ENCODE data around the gene ARHGEF1.
"Not testable (repeated sequence)": the region's sequence is repeated elsewhere in the genome, so short reads cannot be mapped to it uniquely, and the experiment has no call there.

Gene ARHGEF1

GRCh38 chr19:41939209-41939608 lies 56.2 kb downstream of the ARHGEF1 start:
- H3K27ac ChIP-seq (ENCODE audit: low read depth, low read length); H3K4me3 ChIP-seq (ENCODE audit: low read depth in 1 of 2, low read length in 2 of 2); H3K9ac ChIP-seq (ENCODE audit: low read depth in 1 of 2, low read length in 2 of 2); H3K9me3 ChIP-seq (ENCODE audit: control insufficient read depth in 1 of 2, low read length in 2 of 2); H3K36me3 ChIP-seq (ENCODE audit: control insufficient read depth in 1 of 2, insufficient read depth in 2 of 2, low read length in 2 of 2): not testable (repeated sequence)
- peaks cover 0 to 13% of the 10 kb centered on the region in 2 donors for H3K4me1 ChIP-seq (ENCODE audit: control insufficient read depth in 1 of 2, insufficient read depth in 2 of 2, low read length in 2 of 2)
- peaks cover 19 to 25% of the 10 kb centered on the region in 2 donors for H3K27me3 ChIP-seq (ENCODE audit: control insufficient read depth in 1 of 2, insufficient read depth in 2 of 2, low read length in 2 of 2)

GRCh38 chr19:41939861-41940730 lies 57.1 kb downstream of the ARHGEF1 start:
- Histone ChIP-seq H3K27ac (ENCODE audit: low read depth, low read length) (no peak overlapping the region), H3K27me3 (ENCODE audit: control insufficient read depth in 1 of 2, insufficient read depth in 2 of 2, low read length in 2 of 2) (peaks cover 16 to 23% of the 10 kb centered on the region in 2 donors)

GRCh38 chr19:41940731-41941409 lies 57.9 kb downstream of the ARHGEF1 start:
- Histone ChIP-seq H3K27me3 (ENCODE audit: control insufficient read depth in 1 of 2, insufficient read depth in 2 of 2, low read length in 2 of 2) (peaks cover 12 to 18% of the 10 kb centered on the region in 2 donors), H3K4me1 (ENCODE audit: control insufficient read depth in 1 of 2, insufficient read depth in 2 of 2, low read length in 2 of 2) (peaks cover 0 to 18% of the 10 kb centered on the region in 2 donors), H3K9me3 (ENCODE audit: control insufficient read depth in 1 of 2, low read length in 2 of 2) (no peaks in the 10 kb centered on the region), H3K27ac (ENCODE audit: low read depth, low read length) (no peak overlapping the region), H3K4me3 (ENCODE audit: low read depth in 1 of 2, low read length in 2 of 2) (peak overlapping the region; percentile 67 to 69), H3K36me3 (ENCODE audit: control insufficient read depth in 1 of 2, insufficient read depth in 2 of 2, low read length in 2 of 2) (no peaks in the 10 kb centered on the region), H3K9ac (ENCODE audit: low read depth in 1 of 2, low read length in 2 of 2) (peak overlapping the region; percentile 47 to 48)

More at GRCh38 chr19:41939861-41940730, 57.1 kb downstream of the ARHGEF1 start:
- peak overlapping the region; percentile 48 to 51 for H3K9ac ChIP-seq (ENCODE audit: low read depth in 1 of 2, low read length in 2 of 2)
- peak overlapping the region; percentile 67 to 69 for H3K4me3 ChIP-seq (ENCODE audit: low read depth in 1 of 2, low read length in 2 of 2)
- H3K4me1 ChIP-seq (ENCODE audit: control insufficient read depth in 1 of 2, insufficient read depth in 2 of 2, low read length in 2 of 2), result peaks cover 0 to 11% of the 10 kb centered on the region in 2 donors
- no peaks in the 10 kb centered on the region for H3K9me3 ChIP-seq (ENCODE audit: control insufficient read depth in 1 of 2, low read length in 2 of 2)
- no peaks in the 10 kb centered on the region for H3K36me3 ChIP-seq (ENCODE audit: control insufficient read depth in 1 of 2, insufficient read depth in 2 of 2, low read length in 2 of 2)

- Histone ChIP-seq H3K9me3 (ENCODE audit: control insufficient read depth in 1 of 2, low read length in 2 of 2) (no peaks in the 10 kb centered on the region), H3K36me3 (ENCODE audit: control insufficient read depth in 1 of 2, insufficient read depth in 2 of 2, low read length in 2 of 2) (no peaks in the 10 kb centered on the region), H3K4me3 (ENCODE audit: low read depth in 1 of 2, low read length in 2 of 2) (no peak overlapping the region), H3K9ac (ENCODE audit: low read depth in 1 of 2, low read length in 2 of 2) (no peak overlapping the region), H3K27me3 (ENCODE audit: control insufficient read depth in 1 of 2, insufficient read depth in 2 of 2, low read length in 2 of 2) (peaks cover 5 to 10% of the 10 kb centered on the region in 2 donors), H3K4me1 (ENCODE audit: control insufficient read depth in 1 of 2, insufficient read depth in 2 of 2, low read length in 2 of 2) (peaks cover 3 to 11% of the 10 kb centered on the region in 2 donors), H3K27ac (ENCODE audit: low read depth, low read length) (no peak overlapping the region)
Measured at GRCh38 chr19:41941410-41942202, 58.6 kb downstream of the ARHGEF1 start.

- H3K9ac ChIP-seq (ENCODE audit: low read depth in 1 of 2, low read length in 2 of 2), result no peak overlapping the region
- H3K27me3 ChIP-seq (ENCODE audit: control insufficient read depth in 1 of 2, insufficient read depth in 2 of 2, low read length in 2 of 2), result peaks cover 3 to 8% of the 10 kb centered on the region in 2 donors
- H3K9me3 ChIP-seq (ENCODE audit: control insufficient read depth in 1 of 2, low read length in 2 of 2), result no peaks in the 10 kb centered on the region
- H3K36me3 ChIP-seq (ENCODE audit: control insufficient read depth in 1 of 2, insufficient read depth in 2 of 2, low read length in 2 of 2), result no peaks in the 10 kb centered on the region
- H3K27ac ChIP-seq (ENCODE audit: low read depth, low read length), result no peak overlapping the region
- H3K4me1 ChIP-seq (ENCODE audit: control insufficient read depth in 1 of 2, insufficient read depth in 2 of 2, low read length in 2 of 2), result peaks cover 3 to 11% of the 10 kb centered on the region in 2 donors
- H3K4me3 ChIP-seq (ENCODE audit: low read depth in 1 of 2, low read length in 2 of 2), result no peak overlapping the region
Measured at GRCh38 chr19:41944336-41944735, 61.4 kb downstream of the ARHGEF1 start.

- H3K27ac ChIP-seq (ENCODE audit: low read depth, low read length), result no peak overlapping the region
- no peaks in the 10 kb centered on the region for H3K9me3 ChIP-seq (ENCODE audit: control insufficient read depth in 1 of 2, low read length in 2 of 2)
- no peak overlapping the region for H3K9ac ChIP-seq (ENCODE audit: low read depth in 1 of 2, low read length in 2 of 2)
- H3K4me1 ChIP-seq (ENCODE audit: control insufficient read depth in 1 of 2, insufficient read depth in 2 of 2, low read length in 2 of 2), result peaks cover 3 to 11% of the 10 kb centered on the region in 2 donors
- H3K36me3 ChIP-seq (ENCODE audit: control insufficient read depth in 1 of 2, insufficient read depth in 2 of 2, low read length in 2 of 2), result no peaks in the 10 kb centered on the region
- peaks cover 0 to 8% of the 10 kb centered on the region in 2 donors for H3K27me3 ChIP-seq (ENCODE audit: control insufficient read depth in 1 of 2, insufficient read depth in 2 of 2, low read length in 2 of 2)
- H3K4me3 ChIP-seq (ENCODE audit: low read depth in 1 of 2, low read length in 2 of 2), result no peak overlapping the region
Measured at GRCh38 chr19:41945135-41945766, 62.3 kb downstream of the ARHGEF1 start.

- H3K36me3 ChIP-seq (ENCODE audit: control insufficient read depth in 1 of 2, insufficient read depth in 2 of 2, low read length in 2 of 2), result no peaks in the 10 kb centered on the region
- H3K9me3 ChIP-seq (ENCODE audit: control insufficient read depth in 1 of 2, low read length in 2 of 2), result no peaks in the 10 kb centered on the region
- peaks cover 6 to 15% of the 10 kb centered on the region in 2 donors for H3K4me1 ChIP-seq (ENCODE audit: control insufficient read depth in 1 of 2, insufficient read depth in 2 of 2, low read length in 2 of 2)
- H3K27ac ChIP-seq (ENCODE audit: low read depth, low read length), result no peak overlapping the region
- no peaks in the 10 kb centered on the region for H3K27me3 ChIP-seq (ENCODE audit: control insufficient read depth in 1 of 2, insufficient read depth in 2 of 2, low read length in 2 of 2)
- H3K4me3 ChIP-seq (ENCODE audit: low read depth in 1 of 2, low read length in 2 of 2), result no peak overlapping the region
- no peak overlapping the region for H3K9ac ChIP-seq (ENCODE audit: low read depth in 1 of 2, low read length in 2 of 2)
Measured at GRCh38 chr19:41947091-41947490, 64.1 kb downstream of the ARHGEF1 start.

GRCh38 chr19:41951686-41952172 lies 68.7 kb downstream of the ARHGEF1 start:
- peaks cover 17 to 20% of the 10 kb centered on the region in 2 donors for H3K4me1 ChIP-seq (ENCODE audit: control insufficient read depth in 1 of 2, insufficient read depth in 2 of 2, low read length in 2 of 2)
- no peak overlapping the region for H3K27ac ChIP-seq (ENCODE audit: low read depth, low read length)
- no peak overlapping the region for H3K4me3 ChIP-seq (ENCODE audit: low read depth in 1 of 2, low read length in 2 of 2)
- H3K9me3 ChIP-seq (ENCODE audit: control insufficient read depth in 1 of 2, low read length in 2 of 2), result no peaks in the 10 kb centered on the region
- peaks cover 0 to 6% of the 10 kb centered on the region in 2 donors for H3K36me3 ChIP-seq (ENCODE audit: control insufficient read depth in 1 of 2, insufficient read depth in 2 of 2, low read length in 2 of 2)
- H3K9ac ChIP-seq (ENCODE audit: low read depth in 1 of 2, low read length in 2 of 2), result no peak overlapping the region
- H3K27me3 ChIP-seq (ENCODE audit: control insufficient read depth in 1 of 2, insufficient read depth in 2 of 2, low read length in 2 of 2), result no peaks in the 10 kb centered on the region

- Histone ChIP-seq H3K9me3 (ENCODE audit: control insufficient read depth in 1 of 2, low read length in 2 of 2) (no peaks in the 10 kb centered on the region), H3K4me1 (ENCODE audit: control insufficient read depth in 1 of 2, insufficient read depth in 2 of 2, low read length in 2 of 2) (peaks cover 31 to 41% of the 10 kb centered on the region in 2 donors), H3K27me3 (ENCODE audit: control insufficient read depth in 1 of 2, insufficient read depth in 2 of 2, low read length in 2 of 2) (no peaks in the 10 kb centered on the region), H3K36me3 (ENCODE audit: control insufficient read depth in 1 of 2, insufficient read depth in 2 of 2, low read length in 2 of 2) (peaks cover 0 to 6% of the 10 kb centered on the region in 2 donors), H3K27ac (ENCODE audit: low read depth, low read length) (no peak overlapping the region), H3K9ac (ENCODE audit: low read depth in 1 of 2, low read length in 2 of 2) (no peak overlapping the region), H3K4me3 (ENCODE audit: low read depth in 1 of 2, low read length in 2 of 2) (no peak overlapping the region)
Measured at GRCh38 chr19:41955521-41955920, 72.5 kb downstream of the ARHGEF1 start.
